HG03135 (cell line): Measurements from ENCODE around the gene SDSL.

Source experiments
- ATAC-seq: cut with Tn5 transposase; IDR thresholded peaks from one replicate; pipeline ENCODE4 v1.9.1; 2021; ENCODE audit warnings: mild to moderate bottlenecking, moderate library complexity; ENCODE audit not compliant: unreplicated experiment

Gene SDSL

DNA sequence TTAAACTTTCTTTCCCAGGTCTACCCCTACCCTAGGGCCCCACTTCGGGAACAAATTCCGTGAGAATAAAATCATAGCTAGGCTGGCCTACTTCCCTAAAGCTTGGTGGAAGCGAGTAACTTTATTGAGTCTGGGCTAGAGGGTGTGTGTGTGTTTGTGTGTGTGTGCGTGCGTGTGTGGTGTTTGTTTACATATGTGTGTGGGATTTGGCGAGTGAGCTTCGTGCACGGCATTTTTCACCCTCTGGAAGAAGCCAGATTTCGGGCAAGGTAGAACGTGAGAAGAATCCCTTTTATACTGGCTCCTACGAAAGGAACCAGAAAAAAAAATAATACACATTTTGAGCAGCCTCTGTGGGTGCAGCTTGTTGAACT lies 57.0 kb downstream of the SDSL start:
- no peak for ATAC-seq

DNA sequence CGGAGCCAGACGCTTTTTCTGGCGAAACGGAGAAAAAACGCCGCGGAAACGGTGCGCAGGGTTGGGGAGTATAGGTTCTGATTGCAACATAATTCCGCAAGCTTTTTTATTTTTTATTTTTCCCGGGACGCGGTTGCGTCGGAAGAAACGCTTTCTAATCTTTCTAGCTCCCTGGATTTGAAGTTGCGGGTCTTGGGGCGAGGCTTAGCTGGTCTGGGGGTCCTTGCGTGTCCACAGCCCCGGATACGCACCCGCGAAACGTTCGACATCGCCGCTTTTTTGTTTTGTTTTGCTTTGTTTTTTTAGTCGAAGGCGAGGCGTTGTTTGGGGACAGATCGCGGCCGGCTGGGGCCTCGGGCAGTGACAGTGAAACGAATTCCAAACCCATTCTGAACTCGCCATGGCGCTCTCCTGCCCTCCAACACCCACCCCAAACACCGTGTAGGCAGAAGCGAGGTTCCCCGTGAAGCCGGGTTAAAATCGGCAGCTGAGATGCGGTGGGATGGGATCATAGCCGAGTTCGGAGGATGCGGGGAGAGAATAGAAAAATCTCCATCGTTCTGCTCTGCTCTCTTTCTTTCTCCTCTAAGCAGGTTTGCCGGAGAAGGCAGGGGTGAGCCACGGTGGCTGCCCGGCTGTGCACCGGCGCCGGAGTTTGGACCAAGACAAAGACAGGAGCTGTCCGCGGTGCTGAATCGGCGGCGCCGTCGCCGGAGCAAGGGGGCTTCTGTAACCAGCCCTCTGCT lies 57.6 kb downstream of the SDSL start:
- no peak for ATAC-seq

DNA sequence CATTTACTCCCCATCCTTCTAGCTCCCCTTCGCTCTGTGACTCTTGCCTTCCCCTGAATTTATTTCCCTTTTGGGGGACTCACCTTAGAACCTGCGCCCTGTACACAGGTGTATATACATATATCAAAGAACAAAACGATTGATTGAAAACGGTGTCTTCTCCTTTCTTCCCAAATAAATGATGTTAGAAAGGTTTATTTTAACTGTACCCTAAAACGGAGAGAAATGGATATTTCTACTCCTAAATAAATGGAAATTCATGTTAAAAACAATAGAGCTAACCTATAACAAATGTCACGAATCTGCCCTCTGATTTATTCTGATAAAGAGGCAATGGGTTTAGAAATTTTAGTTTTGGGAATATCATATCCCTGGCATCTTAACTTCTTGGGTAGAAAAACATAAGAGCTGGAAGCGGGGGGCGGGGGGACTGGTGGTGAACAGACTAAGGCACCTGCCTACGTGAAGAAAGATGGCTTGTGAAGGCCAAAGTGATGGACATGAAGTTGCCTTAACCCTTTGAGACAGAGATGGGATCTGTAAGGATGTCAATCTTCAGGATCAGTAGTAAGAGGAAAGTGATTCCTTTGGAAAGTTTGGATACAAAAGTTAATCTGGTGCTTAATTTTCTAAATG lies 58.3 kb downstream of the SDSL start:
- ATAC-seq, result no peak

DNA sequence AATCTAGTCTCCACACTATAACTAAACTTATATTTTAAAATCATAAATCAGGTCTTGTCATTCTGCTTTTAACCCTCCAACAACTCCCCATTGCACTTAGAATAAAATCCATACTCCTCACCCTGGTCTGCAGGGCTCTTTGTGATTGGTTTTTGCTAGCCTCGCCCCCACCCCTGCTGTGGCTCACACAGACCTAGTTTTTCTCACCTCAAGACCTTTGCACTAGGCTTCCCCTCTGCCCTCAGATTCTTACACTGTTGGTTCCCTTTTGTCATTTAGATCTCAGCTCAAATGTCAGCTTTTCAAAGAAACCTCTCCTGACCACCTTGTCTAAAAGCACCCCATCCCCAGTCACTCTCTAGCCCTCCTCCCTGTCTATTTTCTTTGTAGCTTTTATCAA lies 60.2 kb downstream of the SDSL start:
- no peak for ATAC-seq

DNA sequence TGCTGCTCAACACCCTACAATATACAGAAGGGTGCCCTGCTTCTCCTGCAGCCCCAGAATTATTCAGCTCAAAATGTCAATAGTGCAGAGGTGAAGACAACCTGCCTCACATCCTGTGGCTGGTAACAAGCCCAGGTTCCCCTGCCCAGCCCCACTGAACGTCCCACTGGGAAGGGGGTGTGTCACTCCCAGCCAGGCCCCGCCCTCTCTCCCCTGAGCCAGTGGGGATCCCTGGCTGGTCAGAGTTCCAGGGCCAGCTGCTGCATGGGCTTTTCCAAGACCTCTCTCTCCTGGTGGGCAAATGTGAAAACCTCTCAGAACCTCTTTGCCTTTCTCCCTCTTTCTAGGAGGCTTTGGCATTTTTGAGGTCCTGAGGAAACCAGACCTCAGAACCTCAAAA lies 63.1 kb downstream of the SDSL start:
- no peak for ATAC-seq

DNA sequence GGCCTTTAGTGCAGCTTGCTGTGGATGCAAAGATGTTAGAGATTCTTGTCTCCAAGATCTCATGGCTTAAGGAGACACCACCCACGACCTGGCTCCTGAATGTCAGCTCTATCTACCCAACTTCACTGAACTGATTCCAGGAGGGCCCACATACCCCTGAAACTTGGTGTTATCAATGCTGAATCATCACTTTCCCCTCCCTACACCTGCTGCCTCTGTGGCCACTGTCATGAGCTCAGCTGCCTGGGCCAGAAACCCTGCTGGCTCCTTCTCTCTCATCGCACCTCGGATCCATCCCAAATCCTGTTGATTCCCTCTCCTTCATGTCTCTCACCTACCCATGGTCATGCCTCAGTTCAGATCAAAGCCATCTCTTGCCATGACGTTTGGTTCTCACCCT lies 64.5 kb downstream of the SDSL start:
- no peak for ATAC-seq
